KBM-7 (cell line): Measurements from ENCODE around the gene NFYC.

Experiments used
- DNase-seq: peaks from one replicate; pipeline ENCODE4 v3.0.0-alpha.2; 2015
- in situ Hi-C: fragments of 300-500 bp; cut with MboI; formaldehyde crosslinking; loops from 2 replicates; pipeline ENCODE4 v1.14.3; 2020; ENCODE audit warnings: low sequenced_read_pairs, low pct_unique_long_range_greater_than_20kb, mixed read lengths

NFYC gene

GRCh38 chr1:40768146-40768990 is 76.9 kb downstream of the NFYC start:
- in situ Hi-C loops = no loop called here
- DNase-seq = no peak

DNA sequence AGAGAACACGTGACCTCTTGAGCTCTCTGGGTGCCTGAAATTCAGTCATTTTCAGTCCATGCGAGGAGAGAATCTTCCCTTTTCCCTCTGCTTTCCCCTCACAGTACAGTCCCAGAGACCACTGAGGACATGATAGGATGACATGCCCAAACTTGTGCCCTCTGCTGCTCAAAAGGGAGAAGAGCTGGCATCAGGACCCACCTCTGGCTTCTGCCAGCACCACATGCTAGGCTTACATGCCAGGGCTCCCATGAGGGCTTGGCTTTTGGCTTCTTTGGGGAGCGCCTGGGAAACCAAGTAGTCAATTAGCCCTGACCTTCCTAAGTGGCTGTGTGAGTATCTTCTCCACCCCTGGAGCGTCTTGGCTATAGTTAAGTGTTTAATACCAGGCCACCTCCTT is 78.3 kb downstream of the NFYC start:
- in situ Hi-C loops = no loop called here
- no peak for DNase-seq

DNA sequence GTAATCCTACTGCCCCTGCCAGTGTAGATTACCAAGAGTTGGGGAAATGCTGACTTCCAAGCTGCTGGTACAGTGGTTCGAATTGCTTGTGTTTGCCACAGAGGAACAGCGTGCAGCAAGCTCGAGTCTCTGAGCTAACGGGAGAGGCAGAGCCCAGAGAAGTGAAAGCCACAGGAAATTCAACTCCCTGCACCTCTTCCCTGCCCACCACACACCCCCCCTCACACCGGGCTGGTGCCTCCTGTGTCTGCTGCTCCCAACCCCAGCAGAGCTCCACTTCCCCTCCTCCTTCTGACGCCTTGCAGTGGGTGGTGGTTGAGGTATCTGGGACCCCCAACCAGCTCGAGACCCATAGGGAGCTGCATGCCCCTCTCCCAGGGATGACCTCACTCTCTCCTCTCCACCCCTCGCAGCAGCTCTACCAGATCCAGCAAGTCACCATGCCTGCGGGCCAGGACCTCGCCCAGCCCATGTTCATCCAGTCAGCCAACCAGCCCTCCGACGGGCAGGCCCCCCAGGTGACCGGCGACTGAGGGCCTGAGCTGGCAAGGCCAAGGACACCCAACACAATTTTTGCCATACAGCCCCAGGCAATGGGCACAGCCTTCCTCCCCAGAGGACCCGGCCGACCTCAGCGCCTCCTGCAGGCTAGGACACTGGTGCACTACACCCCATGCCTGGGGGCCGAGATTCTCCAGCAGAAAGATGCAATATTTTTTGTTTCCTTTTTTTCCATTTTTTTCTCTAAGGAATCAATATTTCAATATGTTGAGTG is 79.0 kb downstream of the NFYC start:
- in situ Hi-C loops = no loop called here
- peak; percentile 38 for DNase-seq

- in situ Hi-C loops = no loop called here
- no peak for DNase-seq
Measured at GRCh38 chr1:40772146-40772955, 80.8 kb downstream of the NFYC start.

DNA sequence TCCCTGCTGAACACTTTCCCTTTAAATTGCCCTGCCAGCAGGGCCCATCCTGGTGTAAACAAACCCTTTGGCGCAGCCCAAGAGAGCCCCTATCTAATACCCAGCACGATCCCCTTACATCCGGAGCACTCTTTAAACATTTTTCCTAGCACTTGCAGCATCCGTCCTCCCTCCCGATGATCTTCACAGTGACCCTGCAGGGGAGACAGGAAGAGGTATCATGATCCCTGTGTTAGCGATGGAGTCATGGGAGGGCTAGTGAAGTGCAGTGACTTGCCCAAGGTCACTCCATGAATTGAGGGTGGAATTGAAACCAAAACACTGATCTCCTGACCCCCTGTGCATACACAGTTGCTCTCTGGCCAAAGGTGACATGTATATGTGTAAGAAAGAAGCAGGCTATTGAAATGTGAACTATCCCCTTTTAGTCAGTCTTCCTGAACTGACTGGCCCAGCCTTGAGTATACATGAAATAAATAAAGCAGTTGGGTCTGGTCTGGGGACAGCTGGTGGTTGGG is 82.3 kb downstream of the NFYC start:
- in situ Hi-C loops = no loop called here

DNA sequence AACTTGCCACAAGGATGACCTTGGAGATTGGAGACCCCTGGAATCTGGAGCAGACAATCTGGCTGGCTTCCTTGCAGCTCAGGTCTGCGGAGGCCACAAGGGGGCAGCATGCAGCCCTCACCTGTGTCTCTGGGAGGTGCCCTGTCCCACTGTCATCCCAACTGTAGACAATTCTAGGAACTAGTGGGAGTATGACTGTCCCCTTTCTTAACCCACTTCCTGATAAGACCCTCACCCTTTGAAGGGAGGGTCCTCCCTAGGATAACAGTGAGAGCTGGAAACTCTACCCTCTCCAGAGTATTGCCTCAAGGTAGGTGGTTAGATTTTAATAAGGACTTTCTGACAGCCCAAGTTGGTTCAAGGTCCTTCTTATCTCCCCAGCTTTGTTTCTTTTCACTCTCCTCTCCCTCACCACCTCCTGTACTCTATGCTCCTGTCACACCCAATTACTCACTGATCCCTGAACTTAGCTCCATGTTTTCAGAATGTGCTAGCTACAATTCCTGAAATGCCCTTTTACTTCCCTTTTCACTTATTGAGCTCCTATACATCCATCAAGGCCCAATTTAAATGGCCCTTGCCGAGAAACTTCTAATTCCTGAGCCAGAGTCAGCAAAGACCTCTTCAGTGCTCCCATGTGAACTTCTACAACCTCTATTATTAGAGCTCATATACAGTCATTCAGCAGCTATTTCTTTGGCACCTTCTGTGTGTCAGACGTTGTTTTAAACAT is 82.9 kb downstream of the NFYC start:
- peak; percentile 63 for DNase-seq

More for the DNA sequence above, 82.3 kb downstream of the NFYC start:
- DNase-seq = no peak

GRCh38 chr1:40776236-40777072 is 85.0 kb downstream of the NFYC start:
- DNase-seq = no peak
- in situ Hi-C loops = no loop called here

More for the DNA sequence above, 82.9 kb downstream of the NFYC start:
- in situ Hi-C loops = no loop called here

DNA sequence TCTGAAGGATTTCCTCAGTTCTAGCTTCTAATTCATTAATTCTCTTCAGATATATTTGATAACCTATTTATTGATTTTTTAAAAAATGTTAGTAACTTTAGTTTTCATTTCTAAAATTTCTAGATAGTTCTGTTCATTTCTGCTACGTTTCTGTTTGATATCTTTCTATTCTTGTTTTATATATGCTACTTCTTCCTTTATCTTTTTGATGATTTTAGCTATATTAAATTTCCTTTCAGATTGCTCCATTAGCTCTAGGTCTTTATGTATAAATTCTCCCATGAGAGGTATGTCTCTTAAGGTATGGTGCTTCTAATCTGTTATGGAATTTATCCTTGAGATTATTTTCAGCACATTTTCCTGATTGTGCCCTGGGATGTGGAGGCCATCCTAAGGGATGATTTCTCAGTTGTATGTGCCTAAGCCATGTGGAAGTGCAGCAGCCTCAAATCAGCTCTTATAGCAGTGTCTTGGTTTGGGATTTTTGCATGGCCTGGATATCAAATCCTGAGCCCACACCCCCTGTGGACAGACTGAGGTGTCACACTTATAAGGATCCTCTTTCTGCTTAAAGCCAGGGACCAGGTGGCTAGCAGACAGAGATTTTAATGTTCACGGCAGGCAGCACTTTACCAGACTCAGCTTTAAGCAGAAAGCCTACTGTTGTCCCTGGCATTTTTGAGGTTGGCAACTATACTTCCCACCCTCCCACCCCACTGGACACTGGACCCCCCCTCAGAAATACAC is 85.9 kb downstream of the NFYC start:
- no peak for DNase-seq
- in situ Hi-C loops = no loop called here

DNA sequence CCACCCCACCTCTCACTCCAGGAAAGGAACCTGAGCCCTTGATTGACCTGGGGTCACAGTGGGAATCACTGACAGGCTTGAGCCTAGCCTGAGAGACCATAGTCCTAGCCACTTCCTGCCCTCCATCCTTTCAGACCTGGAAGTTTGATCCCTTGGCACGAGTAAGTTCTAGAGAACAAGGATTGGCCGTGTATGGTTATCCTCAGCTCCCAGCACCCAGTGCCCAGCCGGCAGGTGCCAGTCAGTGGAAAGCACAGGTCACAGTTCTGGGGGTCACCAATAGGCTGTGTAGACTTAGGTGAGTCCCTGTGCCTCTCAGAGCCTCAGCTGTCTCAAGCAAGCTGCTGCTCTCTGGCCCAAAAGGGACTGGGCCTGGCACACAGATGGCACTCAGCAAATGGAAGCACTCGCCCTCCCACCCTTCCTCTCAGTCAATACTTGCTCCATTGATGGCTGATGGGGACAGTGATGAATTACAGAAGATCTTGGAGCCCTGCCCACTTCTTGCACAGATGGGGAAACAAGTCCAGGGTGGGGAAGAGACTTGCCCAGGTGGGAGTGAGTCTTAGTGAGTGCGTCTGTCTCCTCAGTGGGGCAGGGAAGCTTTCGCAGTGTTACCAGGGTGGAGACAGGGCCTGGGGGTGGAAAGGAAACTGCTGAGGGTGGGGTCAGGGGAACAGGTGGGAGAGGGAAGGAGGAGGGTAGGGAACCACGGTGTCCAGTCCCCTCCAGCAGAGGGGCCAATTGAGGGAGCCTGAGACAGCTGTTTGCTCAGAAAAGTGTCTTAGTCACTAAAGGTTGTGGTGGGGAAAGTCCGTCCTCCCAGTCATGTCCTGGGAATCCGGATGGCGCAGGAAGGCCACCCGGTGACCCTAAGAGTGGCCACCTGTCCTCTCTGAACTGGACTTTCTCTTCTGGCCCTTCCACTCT is 89.4 kb downstream of the NFYC start:
- in situ Hi-C loops = no loop called here
- DNase-seq = no peak

GRCh38 chr1:40781608-40781971 is 90.1 kb downstream of the NFYC start:
- no peak for DNase-seq
- in situ Hi-C loops = no loop called here

GRCh38 chr1:40782371-40782956 is 91.0 kb downstream of the NFYC start:
- in situ Hi-C loops = no loop called here
- DNase-seq = no peak

- in situ Hi-C loops = no loop called here
- no peak for DNase-seq
Measured at GRCh38 chr1:40783001-40783905, 91.7 kb downstream of the NFYC start, which contains the start of gene KCNQ4. TSS of gene KCNQ4 (plus strand) at chr1:40783787. CDS start at chr1:40784094, 307 bp downstream.

DNA sequence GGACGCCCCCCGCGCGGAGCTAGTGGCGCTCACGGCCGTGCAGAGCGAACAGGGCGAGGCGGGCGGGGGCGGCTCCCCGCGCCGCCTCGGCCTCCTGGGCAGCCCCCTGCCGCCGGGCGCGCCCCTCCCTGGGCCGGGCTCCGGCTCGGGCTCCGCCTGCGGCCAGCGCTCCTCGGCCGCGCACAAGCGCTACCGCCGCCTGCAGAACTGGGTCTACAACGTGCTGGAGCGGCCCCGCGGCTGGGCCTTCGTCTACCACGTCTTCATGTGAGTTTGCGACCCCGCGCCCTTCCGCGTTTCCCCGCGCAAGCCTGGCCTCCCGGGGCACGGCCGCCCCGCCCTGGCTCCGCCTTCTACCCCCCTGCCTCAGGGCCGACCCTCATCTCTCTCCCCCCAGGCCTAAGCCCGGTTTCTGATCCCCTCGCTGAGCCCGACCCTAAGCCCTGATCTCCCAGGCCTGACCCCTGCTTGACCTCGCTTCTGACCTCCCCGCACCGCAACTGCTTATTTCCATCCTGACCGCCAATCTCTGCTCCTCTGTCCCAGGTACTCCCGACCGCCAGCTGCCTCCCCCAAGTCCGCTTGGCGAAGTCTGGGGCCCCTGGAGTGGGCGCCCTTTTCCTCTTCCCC is 92.8 kb downstream of the NFYC start:
- in situ Hi-C loops = no loop called here
- peak; percentile 38 for DNase-seq

DNA sequence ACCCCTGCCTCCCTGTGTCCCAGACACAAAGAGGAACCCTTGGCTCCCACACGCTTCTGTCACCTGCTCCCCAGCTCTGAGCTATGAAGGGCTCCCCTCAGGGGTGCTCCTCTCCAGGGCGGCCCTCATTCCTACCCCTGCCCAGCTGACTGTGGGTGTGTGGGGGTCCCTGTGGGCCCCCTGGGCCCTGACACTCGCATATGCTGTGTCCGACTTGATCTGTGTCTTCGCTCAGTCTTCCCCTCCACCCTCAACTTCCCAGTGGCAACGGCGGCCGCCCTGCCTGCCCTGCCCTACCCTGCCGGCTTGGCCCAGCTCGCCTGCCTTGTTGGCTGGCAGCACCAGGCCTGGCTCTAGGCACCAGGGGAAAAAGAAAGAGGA is 93.3 kb downstream of the NFYC start:
- in situ Hi-C loops = no loop called here
- DNase-seq = no peak

GRCh38 chr1:40785446-40785845 is 93.9 kb downstream of the NFYC start:
- DNase-seq = no peak
- in situ Hi-C loops = no loop called here
